NCI-H2171 treated with DMSO at 0.1 percent for 48 hours (cell line): Measurements from ENCODE around the gene USP28.

Experiments
- DNase-seq: peaks from one replicate; lab custom pipeline; 2025; lab: John Stamatoyannopoulos, UW

USP28 gene

GRCh38 chr11:113876798-113877669, 1.7 kb upstream of the USP28 start:
- DNase-seq: no peak

GRCh38 chr11:113876074-113876797, 864 bp upstream of the USP28 start:
- no peak for DNase-seq

GRCh38 chr11:113874581-113875233, 665 bp downstream of the USP28 start:
- DNase-seq: peak; percentile 31

- no peak for DNase-seq
Measured at GRCh38 chr11:113874096-113874495, 1.3 kb downstream of the USP28 start.

DNA sequence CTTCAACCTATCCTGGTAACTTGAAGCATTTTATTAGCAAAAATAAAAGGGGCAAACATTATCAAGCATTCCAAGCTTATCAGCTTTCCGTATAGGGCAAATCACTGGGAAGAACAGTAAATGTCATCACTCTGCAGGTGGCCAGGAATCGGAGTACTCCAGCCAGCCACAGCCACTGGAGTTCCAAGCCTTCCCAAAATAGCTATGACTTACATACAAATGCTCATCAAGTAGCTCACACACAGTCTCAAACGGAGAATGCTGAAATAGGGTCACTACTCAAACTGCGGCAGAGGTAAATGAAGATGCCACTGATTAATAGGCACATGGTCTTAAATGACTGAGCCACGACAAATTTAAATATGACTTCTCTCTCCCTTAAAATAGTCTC, 2.1 kb downstream of the USP28 start:
- no peak for DNase-seq

DNA sequence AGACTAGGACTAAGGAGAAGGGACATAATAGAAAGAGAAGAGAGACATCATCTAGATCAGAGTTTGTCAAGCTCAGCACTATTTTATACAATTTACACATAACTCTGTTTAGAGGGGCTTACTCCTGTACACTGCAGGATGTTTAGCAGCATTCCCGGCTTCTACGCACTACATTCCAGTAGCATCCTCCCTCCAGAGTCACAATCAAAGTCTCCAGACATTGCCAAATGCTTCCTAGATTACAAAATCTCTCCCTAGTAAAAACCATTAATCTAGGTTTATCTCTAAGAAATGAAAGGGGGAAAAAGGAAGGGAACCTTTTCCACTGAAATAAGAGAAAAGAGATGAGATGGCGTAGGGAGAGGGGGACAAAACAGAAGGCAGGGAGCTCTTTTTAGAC, 4.0 kb downstream of the USP28 start:
- DNase-seq: no peak

GRCh38 chr11:113867843-113868503, 7.4 kb downstream of the USP28 start:
- DNase-seq: no peak

- no peak for DNase-seq
Measured at GRCh38 chr11:113865873-113866272, 9.5 kb downstream of the USP28 start.

DNA sequence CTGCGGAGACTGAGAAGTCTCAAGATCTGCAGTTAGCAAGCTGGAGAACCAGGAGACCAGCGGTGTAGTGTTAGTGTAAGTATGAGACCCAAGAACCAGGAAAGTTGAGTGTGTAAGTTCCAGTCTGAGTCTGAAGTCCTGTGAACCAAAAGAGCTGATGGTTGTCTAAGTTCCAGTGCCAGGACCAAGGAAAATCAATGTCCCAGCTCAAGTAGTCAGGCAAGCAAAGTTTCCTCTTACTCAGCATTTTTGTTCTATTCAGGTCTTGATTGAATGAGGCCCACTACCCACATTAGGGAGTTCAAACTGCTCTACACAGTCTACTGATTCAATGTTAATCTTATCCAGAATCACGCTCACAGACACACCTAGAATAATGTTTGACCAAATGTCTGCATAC, 11.0 kb downstream of the USP28 start:
- DNase-seq: no peak

DNA sequence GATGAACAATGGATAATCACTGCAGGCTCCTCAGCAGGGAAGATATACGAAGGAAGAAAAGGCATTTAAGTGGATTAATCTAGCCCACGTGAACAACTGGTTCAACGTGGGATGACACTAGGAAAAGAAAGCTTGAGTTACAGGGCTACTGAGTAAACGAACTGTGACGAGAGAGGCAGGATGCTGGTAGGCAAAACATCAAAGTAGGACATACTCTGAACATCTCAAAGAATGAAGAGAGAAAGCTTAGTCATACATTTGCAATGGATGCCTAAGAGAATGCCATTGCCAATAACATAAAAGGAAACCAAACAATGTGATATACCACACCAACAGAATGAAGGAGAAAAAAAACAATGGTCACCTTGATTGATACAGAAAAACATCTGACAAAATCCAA, 12.9 kb downstream of the USP28 start:
- DNase-seq: no peak

DNA sequence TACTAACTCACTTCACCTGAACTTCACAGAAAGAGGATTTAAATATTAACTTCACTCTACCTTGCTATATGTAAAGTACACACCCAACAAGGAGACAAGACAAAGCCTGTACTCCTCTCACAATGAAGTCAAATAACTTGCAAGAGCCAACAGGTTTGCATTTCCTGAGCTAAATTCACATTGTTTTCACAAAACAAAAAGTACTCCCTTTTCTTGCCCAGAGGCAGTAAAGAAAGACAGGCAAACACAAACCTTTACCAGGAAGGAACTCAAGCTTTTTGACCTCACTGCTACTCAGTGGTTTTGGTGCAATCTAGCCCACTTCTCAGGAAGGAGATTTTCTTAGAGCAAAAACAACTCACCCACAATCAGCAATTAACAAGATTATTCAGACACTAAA, 15.7 kb downstream of the USP28 start:
- no peak for DNase-seq

GRCh38 chr11:113856966-113857759, 18.2 kb downstream of the USP28 start:
- DNase-seq: no peak

GRCh38 chr11:113855803-113856202, 19.6 kb downstream of the USP28 start:
- no peak for DNase-seq

- no peak for DNase-seq
Measured at GRCh38 chr11:113850188-113850587, 25.2 kb downstream of the USP28 start.

DNA sequence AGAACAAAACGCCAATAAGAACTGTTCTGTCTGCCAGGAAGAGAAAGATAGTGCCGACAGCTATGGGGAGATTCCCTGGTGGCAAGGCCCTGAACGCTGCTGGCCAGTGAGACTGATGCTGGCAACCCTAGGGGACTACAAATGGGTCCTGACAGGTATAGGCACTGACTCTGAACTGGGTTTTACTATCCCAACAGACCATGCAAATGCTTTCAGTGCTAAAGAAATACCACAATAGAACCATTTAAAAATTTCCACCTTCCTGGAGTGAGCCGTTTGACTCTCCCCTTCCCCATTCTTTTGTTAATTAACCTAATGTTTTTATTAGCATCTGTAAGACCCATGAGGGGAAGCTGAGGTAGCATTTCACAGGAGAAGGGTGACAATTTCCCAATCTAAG, 25.7 kb downstream of the USP28 start:
- DNase-seq: no peak

GRCh38 chr11:113847580-113847979, 27.8 kb downstream of the USP28 start:
- DNase-seq: no peak

- no peak for DNase-seq
Measured at GRCh38 chr11:113847111-113847510, 28.3 kb downstream of the USP28 start.

- no peak for DNase-seq
Measured at GRCh38 chr11:113841691-113842090, 33.7 kb downstream of the USP28 start.

DNA sequence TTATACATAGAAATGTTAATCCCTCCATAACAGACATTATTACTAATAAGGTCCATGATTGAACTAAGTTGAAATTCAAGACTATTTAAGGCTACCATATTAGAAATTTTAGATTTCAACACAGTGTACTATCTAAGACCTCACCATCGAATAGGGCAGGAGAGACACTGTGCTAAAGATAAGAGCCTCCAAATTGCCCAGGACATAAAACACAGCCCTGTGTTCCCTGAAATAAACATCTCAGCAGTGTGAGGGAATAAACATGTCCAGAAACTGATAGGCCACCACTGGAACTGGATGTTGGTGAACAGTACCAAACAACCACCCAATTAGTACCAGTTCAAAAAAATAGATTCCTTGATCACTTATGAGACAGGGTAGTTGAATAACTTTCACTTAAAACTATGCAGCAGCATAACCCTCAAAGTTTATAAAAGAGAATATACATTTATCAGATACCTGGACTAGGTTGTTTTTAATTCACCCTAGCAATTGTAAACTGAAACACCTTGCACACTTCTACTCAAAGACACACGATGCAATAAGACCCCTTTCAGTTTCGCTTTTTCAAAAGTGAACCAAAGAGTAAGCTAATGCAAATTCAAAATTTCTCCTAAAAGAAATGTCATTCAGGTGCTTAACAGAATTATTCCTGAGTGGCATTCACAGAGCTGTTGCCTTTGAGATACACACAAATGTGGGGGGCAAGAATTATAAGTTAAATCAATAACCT, 34.3 kb downstream of the USP28 start:
- no peak for DNase-seq

DNA sequence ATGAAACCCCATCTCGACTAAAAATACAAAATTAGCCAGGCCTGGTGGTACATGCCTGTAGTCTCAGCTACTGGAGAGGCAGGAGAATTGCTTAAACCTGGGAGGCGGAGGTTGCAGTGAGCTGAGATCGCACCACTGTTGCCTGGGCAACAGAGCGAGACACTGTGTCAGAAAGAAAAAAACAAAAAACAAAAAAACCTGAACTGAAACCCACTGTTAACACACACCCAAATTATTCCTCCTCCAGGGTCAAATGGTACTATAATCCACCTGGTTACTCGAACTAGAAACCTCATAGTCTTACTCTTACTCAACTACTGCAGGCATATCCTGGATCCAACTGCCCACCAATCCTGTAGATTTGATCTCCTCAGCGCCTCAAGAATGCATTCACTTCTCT, 35.5 kb downstream of the USP28 start:
- no peak for DNase-seq

DNA sequence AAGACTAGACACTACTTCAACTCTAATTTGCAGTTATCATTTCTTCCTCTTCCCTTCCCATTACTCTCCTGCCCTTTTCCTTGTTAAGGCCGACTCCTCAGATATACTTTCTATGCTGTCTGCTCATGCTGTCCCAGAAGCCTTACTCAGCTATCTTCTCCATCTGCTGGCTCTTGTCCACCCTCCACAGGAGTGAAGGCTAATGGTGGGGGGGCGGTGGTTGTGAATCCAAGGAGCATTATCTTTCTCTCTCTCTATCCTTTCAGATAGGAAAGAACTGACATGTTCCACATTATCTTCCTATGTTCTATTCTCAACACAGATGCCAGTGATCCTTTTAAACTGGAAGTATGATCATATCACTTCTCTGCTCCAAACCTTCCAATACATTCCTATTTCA, 37.4 kb downstream of the USP28 start:
- no peak for DNase-seq
